ENCODE measurements around the gene HOXC4. TPM values are rescaled to one million over a fixed set of nuclear protein-coding genes. Genes with fewer than 3 reads are reported as not detected.
"Not testable (repeated sequence)": the region's sequence is repeated elsewhere in the genome, so short reads cannot be mapped to it uniquely, and the experiment has no call there.

HOXC4 gene
- total and polyA plus RNA-seq, 5 experiments from 2014 or later = 0.25 to 0.65 (median 0.53) TPM; not detected in 1

- DNase-seq, H3K4me1 Mint-ChIP-seq, H3K27ac Mint-ChIP-seq, H3K36me3 Mint-ChIP-seq, H3K9me3 Mint-ChIP-seq, ATAC-seq, H3K4me3 Mint-ChIP-seq: not testable (repeated sequence)
- peaks cover 6 to 44% (median 36%) of the 10 kb centered on the region in 5 donors for H3K27me3 Mint-ChIP-seq
- POLR2A ChIA-PET = interaction anchor here (0.7 kb wide), 1 partner anchor 145 kb away, joined by 4 read pairs; no protein-coding TSS in a partner anchor
Observed at GRCh38 chr12:54098644-54099043, 45.0 kb downstream of the HOXC4 start.

GRCh38 chr12:54100588-54100987 is 47.0 kb downstream of the HOXC4 start:
- ATAC-seq, H3K4me1 Mint-ChIP-seq, H3K36me3 Mint-ChIP-seq, H3K27ac Mint-ChIP-seq, H3K4me3 Mint-ChIP-seq, DNase-seq, POLR2A ChIA-PET, H3K9me3 Mint-ChIP-seq: not testable (repeated sequence)
- peaks cover 12 to 47% (median 41%) of the 10 kb centered on the region in 5 donors for H3K27me3 Mint-ChIP-seq

- peaks cover 16 to 59% (median 45%) of the 10 kb centered on the region in 5 donors for H3K27me3 Mint-ChIP-seq
Observed at GRCh38 chr12:54102223-54102622, 48.6 kb downstream of the HOXC4 start.

DNA sequence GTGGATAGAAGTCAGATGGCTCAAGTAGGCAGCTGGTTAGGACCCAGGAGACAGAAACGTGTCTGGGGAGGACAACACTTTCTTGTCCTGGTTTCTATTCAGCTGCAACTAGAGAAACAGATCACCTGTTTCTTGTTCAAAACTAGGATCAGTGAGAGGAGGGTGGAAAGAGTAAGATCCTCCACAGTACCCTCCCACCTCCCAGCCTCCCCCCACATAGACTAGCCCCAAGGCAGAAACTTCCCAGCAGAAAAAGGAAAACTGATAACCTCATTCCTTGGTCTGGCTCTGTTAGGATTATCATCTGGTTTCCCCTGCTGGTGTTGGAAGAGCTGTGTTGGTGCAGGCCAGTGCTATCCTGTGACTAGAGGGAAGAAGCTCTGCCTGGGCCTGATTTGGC is 50.2 kb downstream of the HOXC4 start:
- POLR2A ChIA-PET, ATAC-seq, H3K4me3 Mint-ChIP-seq, H3K27ac Mint-ChIP-seq, H3K9me3 Mint-ChIP-seq, DNase-seq, H3K36me3 Mint-ChIP-seq: not testable (repeated sequence)
- H3K27me3 Mint-ChIP-seq = peaks cover 27 to 75% (median 50%) of the 10 kb centered on the region in 5 donors
- H3K4me1 Mint-ChIP-seq = peaks cover 5 to 17% (median 10%) of the 10 kb centered on the region in 4 donors

More at GRCh38 chr12:54102223-54102622, 48.6 kb downstream of the HOXC4 start:
- peaks cover 2 to 12% (median 5%) of the 10 kb centered on the region in 4 donors for H3K4me1 Mint-ChIP-seq
- ATAC-seq, H3K9me3 Mint-ChIP-seq, POLR2A ChIA-PET, H3K36me3 Mint-ChIP-seq, DNase-seq, H3K4me3 Mint-ChIP-seq, H3K27ac Mint-ChIP-seq: not testable (repeated sequence)

Small RNA genes lying within 50 kb of the gene (microRNA-seq; reads per million reads assigned to microRNA genes)
- not detected for gene MIR615 (ENCODE audit: borderline microRNAs expressed)

Other genes starting within 250 kb of the HOXC4 start
- not detected for gene HOXC13, start 115.0 kb upstream of the HOXC4 start, total RNA-seq
- gene HOXC13, start 115.0 kb upstream of the HOXC4 start, polyA plus RNA-seq = not detected
- gene HOXC12, start 98.9 kb upstream of the HOXC4 start, total RNA-seq = not detected
- not detected for gene HOXC12, start 98.9 kb upstream of the HOXC4 start, polyA plus RNA-seq
- gene HOXC11, start 80.7 kb upstream of the HOXC4 start, total RNA-seq = not detected
- not detected for gene HOXC11, start 80.7 kb upstream of the HOXC4 start, polyA plus RNA-seq
- gene HOTAIR, start 78.9 kb upstream of the HOXC4 start, total RNA-seq = not detected
- gene HOTAIR, start 78.9 kb upstream of the HOXC4 start, polyA plus RNA-seq = not detected
- gene HOXC10, start 68.7 kb upstream of the HOXC4 start, total RNA-seq = not detected
- gene HOXC10, start 68.7 kb upstream of the HOXC4 start, polyA plus RNA-seq = not detected
- gene HOXC9, start 53.7 kb upstream of the HOXC4 start, total RNA-seq = not detected
- not detected for gene HOXC9, start 53.7 kb upstream of the HOXC4 start, polyA plus RNA-seq
- gene HOXC8, start 44.9 kb upstream of the HOXC4 start, total RNA-seq = not detected
- gene HOXC8, start 44.9 kb upstream of the HOXC4 start, polyA plus RNA-seq = not detected
- gene HOXC6, start 25.4 kb upstream of the HOXC4 start, total RNA-seq = not detected
- not detected for gene HOXC6, start 25.4 kb upstream of the HOXC4 start, polyA plus RNA-seq
- not detected for gene HOXC5, start 20.8 kb upstream of the HOXC4 start, total RNA-seq
- not detected for gene HOXC5, start 20.8 kb upstream of the HOXC4 start, polyA plus RNA-seq
- gene SMUG1, start 135.2 kb downstream of the HOXC4 start, total RNA-seq = 10 to 100 TPM; 21.0 to 22.0 TPM
- 10 to 100 TPM; 15.4 to 23.6 (median 17.6) TPM for gene SMUG1, start 135.2 kb downstream of the HOXC4 start, polyA plus RNA-seq
- 10 to 100 TPM; 66.6 to 70.5 TPM for gene CBX5, start 226.3 kb downstream of the HOXC4 start, total RNA-seq
- 10 to 100 TPM; 23.7 to 34.4 (median 29.4) TPM for gene CBX5, start 226.3 kb downstream of the HOXC4 start, polyA plus RNA-seq
- 1,000 to 10,000 TPM; 1,109 to 1,141 TPM for gene HNRNPA1, start 226.9 kb downstream of the HOXC4 start, total RNA-seq
- 1,000 to 10,000 TPM in 1 of 3 donors, 100 to 1,000 TPM in 2; 932 to 1,177 (median 943) TPM for gene HNRNPA1, start 226.9 kb downstream of the HOXC4 start, polyA plus RNA-seq
- not detected for gene NFE2, start 247.2 kb downstream of the HOXC4 start, total RNA-seq
- under 1 TPM in 1 of 3 donors, not detected in 2; 0.14 TPM for gene NFE2, start 247.2 kb downstream of the HOXC4 start, polyA plus RNA-seq